ENCODE measurements around the gene MCUB. TPM values are rescaled to one million over a fixed set of nuclear protein-coding genes. Genes with fewer than 3 reads are reported as not detected.

MCUB gene
- total RNA-seq, 1 experiment from 2014 or later = 18.6 TPM

DNA sequence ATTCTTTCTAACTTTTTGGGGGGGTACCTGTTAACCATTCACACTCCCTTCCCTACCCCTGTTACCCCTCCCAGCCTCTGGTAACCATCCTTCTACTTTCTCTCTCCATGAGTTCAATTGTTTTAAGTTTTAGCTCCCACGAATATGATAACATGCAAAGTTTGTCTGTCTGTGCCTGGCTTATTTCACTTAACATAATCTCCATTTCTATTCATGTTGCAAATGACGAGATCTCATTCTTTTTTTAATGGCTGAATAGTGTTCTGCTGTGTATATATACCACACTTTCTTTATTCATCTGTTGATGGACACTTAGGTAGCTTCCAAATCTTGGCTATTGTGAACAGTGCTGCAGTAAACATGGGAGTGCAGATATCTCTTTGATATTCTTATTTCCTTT is 41.3 kb downstream of the MCUB start:
- H3K4me3 ChIP-seq (replicated peaks in 1 of 2; ENCODE audit: low read depth in 1 of 2, low read length in 2 of 2) = no peak overlapping the region
- no peak overlapping the region for H3K27ac ChIP-seq (ENCODE audit: low read depth, low read length)
- intact Hi-C loops (cut with micrococcal nuclease) = no loop called here
- H3K9me2 ChIP-seq (ENCODE audit: insufficient read depth) = no peaks in the 10 kb centered on the region
- H3K4me1 ChIP-seq (ENCODE audit: control insufficient read depth in 1 of 2, insufficient read depth in 2 of 2, low read length in 2 of 2) = no peaks in the 10 kb centered on the region
- H2AFZ ChIP-seq (ENCODE audit: low read depth, low read length, poor library complexity, severe bottlenecking) = no peak overlapping the region
- no peaks in the 10 kb centered on the region for H3K9me3 ChIP-seq (ENCODE audit: control insufficient read depth in 1 of 2, insufficient read depth in 1 of 2, low read depth in 1 of 2, low read length in 2 of 2)
- POLR2A ChIA-PET = no interaction called here
- no peaks in the 10 kb centered on the region for H3K36me3 ChIP-seq (ENCODE audit: control insufficient read depth in 1 of 2, insufficient read depth in 2 of 2, low read length in 2 of 2)
- no TSS peak for BruUV-seq (replicated peaks)
- no peak for ATAC-seq
- RAD21 ChIA-PET (ENCODE audit: low non-redundant PET in 1 of 2, low total read pairs in 2 of 2, uncharacterized antibody in 2 of 2, unreplicated experiment in 2 of 2) = no interaction called here
- H3K79me2 ChIP-seq (ENCODE audit: insufficient read depth, low read length) = no peaks in the 10 kb centered on the region
- no peak for DNase-seq (ENCODE audit: low read depth, low spot score)
- no peak for TF ChIP-seq REST (IDR thresholded peaks at IDR 0.05; ENCODE audit: low read depth)
- no peak for TF ChIP-seq ZNF274 (IDR thresholded peaks at IDR 0.05; ENCODE audit: low read depth, low read length)
- TF ChIP-seq ZBTB33 (IDR thresholded peaks at IDR 0.05; ENCODE audit: extremely low read depth, insufficient replicate concordance, low read length) = no peak
- no peaks in the 10 kb centered on the region for H4K20me1 ChIP-seq (ENCODE audit: insufficient read depth)
- CTCF ChIA-PET = no interaction called here
- no peak overlapping the region for H3K4me2 ChIP-seq (ENCODE audit: low read length)
- no peak overlapping the region for H3K9ac ChIP-seq (ENCODE audit: low read length)
- H3K27me3 ChIP-seq (ENCODE audit: insufficient read depth, low read length) = no peaks in the 10 kb centered on the region
